ENCODE measurements around the gene CPNE2. TPM values are rescaled to one million over a fixed set of nuclear protein-coding genes. Genes with fewer than 3 reads are reported as not detected.

Gene CPNE2
- total RNA-seq, 1 experiment from 2014 or later, result 14.5 TPM

- no peaks in the 10 kb centered on the region for H3K4me1 Mint-ChIP-seq (ENCODE audit: low read depth, unreplicated experiment)
- intact Hi-C loops (cut with micrococcal nuclease; ENCODE audit: unreplicated experiment), result no loop called here
- no peaks in the 10 kb centered on the region for H3K9me3 Mint-ChIP-seq (ENCODE audit: low read depth, unreplicated experiment)
- H3K36me3 Mint-ChIP-seq (ENCODE audit: insufficient read depth, unreplicated experiment), result peaks cover 6% of the 10 kb centered on the region
- no TSS peak for BruUV-seq (replicated peaks)
- CTCF ChIA-PET, result no interaction called here
- no peaks in the 10 kb centered on the region for H3K27me3 Mint-ChIP-seq (ENCODE audit: unreplicated experiment)
- no peak overlapping the region for H3K4me3 Mint-ChIP-seq (ENCODE audit: low read depth, unreplicated experiment)
- peak; percentile 43 for DNase-seq
- peak; percentile 29 for TF ChIP-seq CTCF (IDR thresholded peaks at IDR 0.05; ENCODE audit: unreplicated experiment)
- H3K27ac Mint-ChIP-seq (ENCODE audit: unreplicated experiment), result no peak overlapping the region
These were observed 54.4 kb downstream of the CPNE2 start for GRCh38 chr16:57146735-57147134.

DNA sequence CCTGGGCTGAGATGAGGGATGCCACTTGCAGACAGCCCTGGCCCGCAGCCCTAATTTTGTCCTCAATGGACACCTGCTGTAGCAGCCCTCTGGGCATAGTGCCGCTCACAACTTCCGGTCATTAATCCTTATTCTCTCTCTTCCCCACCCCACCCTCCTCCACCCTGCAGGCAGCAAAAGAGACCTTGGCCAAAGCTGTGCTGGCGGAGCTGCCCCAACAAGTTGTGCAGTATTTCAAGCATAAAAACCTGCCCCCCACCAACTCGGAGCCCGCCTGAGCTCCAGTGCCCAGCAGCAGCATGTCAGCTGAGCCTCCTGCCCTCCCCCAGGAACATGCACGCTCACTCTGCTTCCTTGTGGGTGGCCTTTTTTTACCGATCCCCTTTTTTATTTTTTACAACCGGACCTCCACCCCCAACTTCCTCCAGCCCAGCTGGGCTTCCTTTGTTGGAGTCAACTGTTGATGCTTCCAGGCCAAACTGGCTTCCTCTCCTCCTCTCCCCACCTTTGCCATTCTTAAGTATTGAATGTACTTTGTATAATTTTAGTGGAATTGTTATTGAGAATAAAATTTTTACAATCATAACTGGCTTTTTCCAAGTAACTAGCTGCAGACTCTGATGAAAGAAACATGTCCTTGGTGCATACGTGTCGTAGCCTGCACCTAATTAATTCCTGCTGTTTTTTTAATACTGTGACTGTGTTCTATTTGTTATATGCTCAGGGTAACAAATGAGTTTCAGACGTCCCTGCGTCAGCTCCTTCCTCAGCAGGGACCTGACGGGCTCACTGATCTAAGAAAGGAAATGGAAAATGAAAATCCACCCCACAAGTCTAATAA is 55.2 kb downstream of the CPNE2 start:
- no peak overlapping the region for H3K4me3 Mint-ChIP-seq (ENCODE audit: low read depth, unreplicated experiment)
- H3K27me3 Mint-ChIP-seq (ENCODE audit: unreplicated experiment), result no peaks in the 10 kb centered on the region
- no peak for DNase-seq
- CTCF ChIA-PET, result no interaction called here
- intact Hi-C loops (cut with micrococcal nuclease; ENCODE audit: unreplicated experiment), result no loop called here
- H3K36me3 Mint-ChIP-seq (ENCODE audit: insufficient read depth, unreplicated experiment), result peaks cover 6% of the 10 kb centered on the region
- TF ChIP-seq CTCF (IDR thresholded peaks at IDR 0.05; ENCODE audit: unreplicated experiment), result no peak
- no peaks in the 10 kb centered on the region for H3K4me1 Mint-ChIP-seq (ENCODE audit: low read depth, unreplicated experiment)
- H3K9me3 Mint-ChIP-seq (ENCODE audit: low read depth, unreplicated experiment), result no peaks in the 10 kb centered on the region
- no peak overlapping the region for H3K27ac Mint-ChIP-seq (ENCODE audit: unreplicated experiment)
- BruUV-seq (replicated peaks), result no TSS peak

GRCh38 chr16:57148481-57148880 is 56.1 kb downstream of the CPNE2 start:
- no peak for TF ChIP-seq CTCF (IDR thresholded peaks at IDR 0.05; ENCODE audit: unreplicated experiment)

GRCh38 chr16:57149391-57149790 is 57.0 kb downstream of the CPNE2 start:
- CTCF ChIA-PET, result no interaction called here
- TF ChIP-seq CTCF (IDR thresholded peaks at IDR 0.05; ENCODE audit: unreplicated experiment), result no peak
- intact Hi-C loops (cut with micrococcal nuclease; ENCODE audit: unreplicated experiment), result no loop called here
- Mint-ChIP-seq H3K36me3 (ENCODE audit: insufficient read depth, unreplicated experiment) (peaks cover 14% of the 10 kb centered on the region), H3K27ac (ENCODE audit: unreplicated experiment) (no peak overlapping the region), H3K4me1 (ENCODE audit: low read depth, unreplicated experiment) (no peaks in the 10 kb centered on the region), H3K9me3 (ENCODE audit: low read depth, unreplicated experiment) (no peaks in the 10 kb centered on the region), H3K27me3 (ENCODE audit: unreplicated experiment) (no peaks in the 10 kb centered on the region), H3K4me3 (ENCODE audit: low read depth, unreplicated experiment) (no peak overlapping the region)
- no peak for DNase-seq
- no TSS peak for BruUV-seq (replicated peaks)

More at GRCh38 chr16:57148481-57148880, 56.1 kb downstream of the CPNE2 start:
- intact Hi-C loops (cut with micrococcal nuclease; ENCODE audit: unreplicated experiment), result no loop called here
- Mint-ChIP-seq H3K27me3 (ENCODE audit: unreplicated experiment) (no peaks in the 10 kb centered on the region), H3K4me1 (ENCODE audit: low read depth, unreplicated experiment) (no peaks in the 10 kb centered on the region), H3K36me3 (ENCODE audit: insufficient read depth, unreplicated experiment) (peaks cover 6% of the 10 kb centered on the region), H3K4me3 (ENCODE audit: low read depth, unreplicated experiment) (no peak overlapping the region), H3K9me3 (ENCODE audit: low read depth, unreplicated experiment) (no peaks in the 10 kb centered on the region), H3K27ac (ENCODE audit: unreplicated experiment) (peak overlapping the region; percentile 2)
- no peak for DNase-seq
- BruUV-seq (replicated peaks), result no TSS peak
- CTCF ChIA-PET, result no interaction called here
